ENCODE measurements around the gene MBTD1. TPM values are rescaled to one million over a fixed set of nuclear protein-coding genes. Genes with fewer than 3 reads are reported as not detected.
"Not testable (repeated sequence)": the region's sequence is repeated elsewhere in the genome, so short reads cannot be mapped to it uniquely, and the experiment has no call there.

Gene MBTD1
- total RNA-seq, 2 donors from 2014 or later = 11.3 to 16.5 TPM

- ATAC-seq (no peak), DNase-seq (ENCODE audit: low spot score in 2 of 2) (no peak)
- no peaks in the 10 kb centered on the region for H3K9me3 Mint-ChIP-seq
- H3K36me3 Mint-ChIP-seq = no peaks in the 10 kb centered on the region
- H3K27ac Mint-ChIP-seq = no peak overlapping the region
Measured at GRCh38 chr17:51228161-51228560, 31.7 kb downstream of the MBTD1 start.

DNA sequence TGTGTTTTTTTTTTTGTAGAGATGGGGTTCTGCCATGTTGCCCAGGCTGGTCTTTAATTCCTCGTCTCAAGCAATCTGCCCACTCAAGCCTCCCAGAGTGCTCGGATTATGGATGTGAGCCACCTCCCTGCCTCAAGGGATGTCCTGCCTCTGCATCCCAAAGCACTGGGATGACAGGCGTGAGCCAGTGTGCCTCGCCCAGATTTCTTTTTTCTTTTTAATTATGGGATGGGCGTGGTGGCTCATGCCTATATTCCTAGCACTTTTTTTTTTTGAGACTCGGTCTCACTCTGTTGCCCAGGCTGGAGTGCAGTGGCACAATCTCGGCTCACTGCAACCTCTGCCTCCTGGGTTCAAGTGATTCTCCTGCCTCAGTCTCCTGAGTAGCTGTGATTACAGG, 34.3 kb downstream of the MBTD1 start:
- not testable (repeated sequence) for DNase-seq (ENCODE audit: low spot score in 2 of 2); ATAC-seq; H3K27ac Mint-ChIP-seq; H3K36me3 Mint-ChIP-seq; H3K9me3 Mint-ChIP-seq

DNA sequence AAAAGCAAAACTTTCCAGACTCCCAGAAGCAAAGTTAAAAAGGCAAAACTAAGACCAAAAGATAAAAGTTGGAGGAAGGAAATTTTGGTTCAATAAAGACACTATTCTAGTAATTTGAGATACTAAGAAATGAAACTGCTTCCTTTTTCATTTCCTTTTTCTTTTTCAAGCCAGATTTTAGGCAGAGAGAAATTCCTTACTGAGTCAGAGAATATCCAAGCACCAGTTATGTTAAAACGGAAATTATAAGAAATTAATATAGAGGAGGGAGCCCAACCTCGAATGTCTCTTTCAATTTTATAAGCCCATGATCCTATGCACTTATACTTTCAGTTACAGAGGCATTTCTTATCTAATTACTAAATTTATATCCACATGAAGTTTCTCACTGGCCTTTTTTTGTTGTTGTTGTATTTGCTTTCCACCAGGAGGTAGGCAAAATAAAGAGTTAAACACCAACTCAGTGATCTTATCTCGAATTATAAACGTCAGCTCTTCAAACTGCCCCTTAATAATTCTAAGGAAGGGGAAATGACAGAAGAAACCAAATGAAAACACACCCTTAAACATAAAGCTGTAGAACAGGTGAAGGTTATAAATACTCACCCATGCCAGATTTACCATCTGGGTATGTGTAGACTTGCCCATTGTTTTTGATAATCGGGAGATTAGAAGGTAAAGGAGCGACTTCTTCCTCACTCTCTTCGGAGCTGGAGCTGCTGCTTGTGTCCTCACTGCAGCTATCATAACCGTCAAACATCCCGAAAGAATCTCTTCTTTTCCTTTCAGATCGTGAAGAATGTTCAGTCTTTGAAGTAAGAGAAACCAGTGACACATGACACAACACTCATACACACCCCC, 35.2 kb downstream of the MBTD1 start:
- no peak overlapping the region for H3K27ac Mint-ChIP-seq
- no peaks in the 10 kb centered on the region for H3K36me3 Mint-ChIP-seq
- H3K9me3 Mint-ChIP-seq = no peaks in the 10 kb centered on the region
- ATAC-seq (no peak), DNase-seq (ENCODE audit: low spot score in 2 of 2) (no peak)

DNA sequence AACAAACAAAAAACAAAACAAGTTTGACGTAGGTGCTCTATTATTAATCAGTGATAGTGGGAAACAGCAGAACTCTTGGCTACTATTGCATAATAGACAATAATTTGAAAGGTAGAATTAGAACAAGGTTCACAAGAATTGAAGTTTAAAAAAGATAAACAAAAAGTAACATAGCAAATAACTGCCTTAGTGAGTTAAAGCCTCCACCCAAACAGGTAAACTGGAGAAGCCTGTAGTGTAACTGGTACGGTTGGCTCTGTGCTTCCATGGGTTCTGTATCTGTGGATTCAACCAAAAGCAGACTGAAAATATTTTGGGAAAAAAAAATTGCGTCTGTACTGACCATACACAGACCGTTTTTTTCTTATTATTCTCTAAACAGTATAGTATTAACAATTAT, 38.5 kb downstream of the MBTD1 start:
- peaks cover 0 to 6% of the 10 kb centered on the region in 2 donors for H3K36me3 Mint-ChIP-seq
- no peaks in the 10 kb centered on the region for H3K9me3 Mint-ChIP-seq
- DNase-seq (ENCODE audit: low spot score in 2 of 2) (no peak), ATAC-seq (no peak)
- no peak overlapping the region for H3K27ac Mint-ChIP-seq

DNA sequence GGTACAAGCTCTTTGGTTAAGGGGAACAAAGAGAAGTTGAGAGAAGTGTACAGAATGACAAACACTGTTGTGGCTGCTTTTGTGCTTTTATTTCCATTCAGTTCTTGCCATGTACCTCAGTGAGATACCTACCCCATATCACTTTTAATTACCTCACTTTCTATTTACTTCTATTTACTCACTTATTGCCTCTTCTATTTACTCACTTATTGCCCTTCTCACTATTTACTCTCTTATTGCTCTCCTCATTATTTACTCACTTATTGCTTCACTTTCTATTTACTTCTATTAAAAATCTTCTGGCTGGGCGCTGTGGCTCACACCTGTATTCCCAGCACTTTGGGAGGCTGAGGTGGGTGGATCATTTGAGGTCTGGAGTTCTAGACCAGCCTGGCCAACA, 41.9 kb downstream of the MBTD1 start:
- H3K36me3 Mint-ChIP-seq = peaks cover 0 to 6% of the 10 kb centered on the region in 2 donors
- no peak overlapping the region for H3K27ac Mint-ChIP-seq
- DNase-seq (ENCODE audit: low spot score in 2 of 2) = no peak
- H3K9me3 Mint-ChIP-seq = no peaks in the 10 kb centered on the region
- ATAC-seq = no peak

DNA sequence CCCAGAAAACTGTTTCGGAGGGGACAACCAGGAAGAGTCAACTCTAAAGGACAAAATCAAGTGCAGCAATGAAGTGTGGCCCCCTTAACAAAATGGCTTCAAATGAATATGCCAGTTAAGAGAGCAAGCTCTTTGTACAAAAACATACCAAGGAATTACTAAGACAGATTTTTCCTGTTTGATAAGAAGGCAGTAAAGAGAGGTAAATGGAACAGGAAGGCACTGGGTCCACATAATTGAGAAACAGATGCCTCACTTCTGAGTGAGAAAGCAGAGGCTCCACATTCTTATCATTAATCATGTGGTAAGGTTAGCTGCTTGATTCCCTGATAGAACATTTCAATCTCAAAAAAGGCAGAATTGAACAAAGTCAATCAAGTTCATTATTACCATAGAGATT, 44.9 kb downstream of the MBTD1 start:
- no peak overlapping the region for H3K27ac Mint-ChIP-seq
- H3K9me3 Mint-ChIP-seq = no peaks in the 10 kb centered on the region
- DNase-seq (ENCODE audit: low spot score in 2 of 2) (no peak), ATAC-seq (no peak)
- peaks cover 0 to 6% of the 10 kb centered on the region in 2 donors for H3K36me3 Mint-ChIP-seq

GRCh38 chr17:51203838-51204237, 56.0 kb downstream of the MBTD1 start:
- no peaks in the 10 kb centered on the region for H3K36me3 Mint-ChIP-seq
- H3K27ac Mint-ChIP-seq = no peak overlapping the region
- no peak for DNase-seq (ENCODE audit: low spot score in 2 of 2)
- no peaks in the 10 kb centered on the region for H3K9me3 Mint-ChIP-seq
- ATAC-seq = no peak

DNA sequence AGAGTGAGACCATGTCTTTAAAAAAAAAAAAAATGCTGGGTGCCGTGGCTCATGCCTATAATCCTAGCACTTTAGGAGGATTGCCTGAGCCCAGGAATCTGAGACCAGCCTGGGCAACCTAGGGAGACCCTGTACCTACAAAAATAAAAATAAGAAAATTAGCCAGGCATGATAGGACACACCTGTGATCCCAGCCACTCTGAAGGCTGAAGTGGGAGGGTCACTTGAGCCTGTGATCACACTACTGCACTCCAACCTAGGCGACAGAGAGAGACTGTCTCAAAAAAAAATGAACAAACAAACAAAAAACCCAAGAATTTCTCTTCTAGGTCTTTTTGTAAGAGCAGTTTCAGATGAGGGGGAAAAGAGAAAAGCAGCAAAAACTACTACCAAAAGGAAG, 59.0 kb downstream of the MBTD1 start:
- ATAC-seq (no peak), DNase-seq (ENCODE audit: low spot score in 2 of 2) (no peak)
- Mint-ChIP-seq H3K36me3 (peaks cover 0 to 11% of the 10 kb centered on the region in 2 donors), H3K27ac (peak overlapping the region in 1 of 2 donors; percentile 92), H3K9me3 (no peaks in the 10 kb centered on the region)

GRCh38 chr17:51200295-51200694, 59.6 kb downstream of the MBTD1 start:
- Mint-ChIP-seq H3K9me3 (no peaks in the 10 kb centered on the region), H3K27ac (peak overlapping the region in 1 of 2 donors; percentile 22), H3K36me3 (peaks cover 0 to 11% of the 10 kb centered on the region in 2 donors)
- no peak for ATAC-seq
- no peak for DNase-seq (ENCODE audit: low spot score in 2 of 2)

GRCh38 chr17:51197754-51198153, 62.1 kb downstream of the MBTD1 start:
- peak overlapping the region; percentile 1 to 31 for H3K27ac Mint-ChIP-seq
- H3K9me3 Mint-ChIP-seq = no peaks in the 10 kb centered on the region
- DNase-seq (ENCODE audit: low spot score in 2 of 2) = no peak
- no peak for ATAC-seq
- peaks cover 0 to 14% of the 10 kb centered on the region in 2 donors for H3K36me3 Mint-ChIP-seq

GRCh38 chr17:51191895-51192294, 68.0 kb downstream of the MBTD1 start:
- H3K36me3 Mint-ChIP-seq = peaks cover 0 to 6% of the 10 kb centered on the region in 2 donors
- no peak overlapping the region for H3K27ac Mint-ChIP-seq
- ATAC-seq (no peak), DNase-seq (ENCODE audit: low spot score in 2 of 2) (no peak)
- no peaks in the 10 kb centered on the region for H3K9me3 Mint-ChIP-seq

GRCh38 chr17:51189628-51190027, 70.2 kb downstream of the MBTD1 start:
- Mint-ChIP-seq H3K27ac (peak overlapping the region in 1 of 2 donors; percentile 23), H3K36me3 (peaks cover 0 to 6% of the 10 kb centered on the region in 2 donors), H3K9me3 (no peaks in the 10 kb centered on the region)
- ATAC-seq = no peak
- no peak for DNase-seq (ENCODE audit: low spot score in 2 of 2)

- no peak for ATAC-seq
- peak overlapping the region in 1 of 2 donors; percentile 23 for H3K27ac Mint-ChIP-seq
- peaks cover 0 to 6% of the 10 kb centered on the region in 2 donors for H3K36me3 Mint-ChIP-seq
Measured at GRCh38 chr17:51189162-51189561, 70.7 kb downstream of the MBTD1 start.

DNA sequence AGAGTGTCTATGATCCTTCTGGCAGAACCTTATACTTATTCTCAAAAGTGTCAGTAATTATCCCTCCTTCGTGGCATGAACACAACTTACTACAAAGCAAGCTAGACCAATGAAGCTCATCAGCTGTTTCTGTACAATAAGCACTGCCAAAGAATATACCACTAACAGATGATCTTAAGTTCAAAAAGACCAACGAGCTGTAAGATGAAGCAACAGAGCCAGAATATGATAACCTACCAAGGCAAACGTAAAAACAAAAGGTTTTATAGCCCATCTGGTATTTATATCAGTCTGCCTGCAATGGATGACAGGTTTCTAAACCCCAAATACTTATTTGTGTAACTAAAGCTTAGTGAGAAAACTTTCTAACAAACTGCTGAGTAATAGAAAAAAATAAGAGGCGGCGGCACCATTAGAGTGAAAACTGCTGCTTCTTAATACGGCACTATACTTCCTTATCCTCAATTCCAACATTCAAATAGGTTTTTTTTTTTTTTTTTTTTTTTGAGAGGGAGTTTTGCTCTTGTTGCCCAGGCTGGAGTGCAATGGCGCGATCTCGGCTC, 71.5 kb downstream of the MBTD1 start:
- ATAC-seq = no peak
- peaks cover 0 to 6% of the 10 kb centered on the region in 2 donors for H3K36me3 Mint-ChIP-seq
- no peak for DNase-seq (ENCODE audit: low spot score in 2 of 2)
- H3K9me3 Mint-ChIP-seq = no peaks in the 10 kb centered on the region
- peak overlapping the region in 1 of 2 donors; percentile 73 for H3K27ac Mint-ChIP-seq

More at GRCh38 chr17:51189162-51189561, 70.7 kb downstream of the MBTD1 start:
- H3K9me3 Mint-ChIP-seq = no peaks in the 10 kb centered on the region
- no peak for DNase-seq (ENCODE audit: low spot score in 2 of 2)

- Mint-ChIP-seq H3K9me3 (no peaks in the 10 kb centered on the region), H3K27ac (peak overlapping the region; percentile 65 to 84), H3K36me3 (peaks cover 0 to 5% of the 10 kb centered on the region in 2 donors)
- DNase-seq (ENCODE audit: low spot score in 2 of 2) = no peak
- no peak for ATAC-seq
Measured at GRCh38 chr17:51185763-51186332, 74.0 kb downstream of the MBTD1 start.

- Mint-ChIP-seq H3K9me3 (no peaks in the 10 kb centered on the region), H3K36me3 (peaks cover 0 to 5% of the 10 kb centered on the region in 2 donors), H3K27ac (peak overlapping the region in 1 of 2 donors; percentile 4)
- ATAC-seq (no peak), DNase-seq (ENCODE audit: low spot score in 2 of 2) (no peak)
Measured at GRCh38 chr17:51184124-51184523, 75.7 kb downstream of the MBTD1 start.

DNA sequence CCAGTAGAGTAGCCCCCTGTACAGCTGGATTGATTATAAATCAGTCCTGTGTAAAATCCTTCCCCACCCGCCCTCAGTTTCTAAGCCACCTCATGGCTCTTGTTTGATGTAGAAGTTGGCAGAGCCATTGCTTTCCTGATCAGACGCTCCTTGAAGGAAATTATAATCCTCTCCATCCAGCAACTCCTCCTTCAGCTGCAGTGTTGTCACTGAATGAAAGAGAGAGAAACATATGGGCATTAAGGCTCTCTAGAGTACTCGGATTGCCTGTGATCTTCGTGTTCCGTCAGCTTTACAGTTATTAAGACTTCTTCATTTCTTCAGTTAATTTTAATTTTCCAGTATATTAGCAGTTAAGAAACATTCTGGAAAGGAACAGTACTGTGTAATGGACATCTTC, 79.4 kb downstream of the MBTD1 start:
- DNase-seq (ENCODE audit: low spot score in 2 of 2) (no peak), ATAC-seq (no peak)
- Mint-ChIP-seq H3K36me3 (peaks cover 0 to 5% of the 10 kb centered on the region in 2 donors), H3K27ac (no peak overlapping the region), H3K9me3 (no peaks in the 10 kb centered on the region)
